Mammary epithelial cell (primary cell): ENCODE results near the gene SSMEM1.

Source experiments
- EZH2 ChIP-seq: IDR thresholded peaks from 2 replicates; pipeline ENCODE4 v1.6.1; 2012; ENCODE audit warnings: low read length, inconsistent platforms, borderline replicate concordance
- TF ChIP-seq, protein P1 (sequence below), 2 donors: IDR thresholded peaks in 1 of 2; conservative IDR thresholded peaks in 1 of 2; 2 replicates each; pipeline ENCODE4 v1.5.1; 2011 to 2012; ENCODE audit warnings: inconsistent platforms in 2 of 2, low read length in 2 of 2, mild to moderate bottlenecking in 2 of 2, control low read depth in 1 of 2, low read depth in 1 of 2; ENCODE audit not compliant: insufficient read depth in 1 of 2; ENCODE audit errors: extremely low read depth in 1 of 2

- no peak for TF ChIP-seq EZH2
- TF ChIP-seq, protein P1, sequence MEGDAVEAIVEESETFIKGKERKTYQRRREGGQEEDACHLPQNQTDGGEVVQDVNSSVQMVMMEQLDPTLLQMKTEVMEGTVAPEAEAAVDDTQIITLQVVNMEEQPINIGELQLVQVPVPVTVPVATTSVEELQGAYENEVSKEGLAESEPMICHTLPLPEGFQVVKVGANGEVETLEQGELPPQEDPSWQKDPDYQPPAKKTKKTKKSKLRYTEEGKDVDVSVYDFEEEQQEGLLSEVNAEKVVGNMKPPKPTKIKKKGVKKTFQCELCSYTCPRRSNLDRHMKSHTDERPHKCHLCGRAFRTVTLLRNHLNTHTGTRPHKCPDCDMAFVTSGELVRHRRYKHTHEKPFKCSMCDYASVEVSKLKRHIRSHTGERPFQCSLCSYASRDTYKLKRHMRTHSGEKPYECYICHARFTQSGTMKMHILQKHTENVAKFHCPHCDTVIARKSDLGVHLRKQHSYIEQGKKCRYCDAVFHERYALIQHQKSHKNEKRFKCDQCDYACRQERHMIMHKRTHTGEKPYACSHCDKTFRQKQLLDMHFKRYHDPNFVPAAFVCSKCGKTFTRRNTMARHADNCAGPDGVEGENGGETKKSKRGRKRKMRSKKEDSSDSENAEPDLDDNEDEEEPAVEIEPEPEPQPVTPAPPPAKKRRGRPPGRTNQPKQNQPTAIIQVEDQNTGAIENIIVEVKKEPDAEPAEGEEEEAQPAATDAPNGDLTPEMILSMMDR (conservative IDR thresholded peaks at IDR 0.05 in 1 of 2, IDR thresholded peaks at IDR 0.05 in 1 of 2; ENCODE audit: extremely low read depth in 1 of 2, insufficient read depth in 1 of 2, low read depth in 1 of 2, low read length in 2 of 2) = no peak
These were observed 16.6 kb downstream of the SSMEM1 start for GRCh38 chr7:130224210-130224609.
